H1 (cell line): Measurements from ENCODE around the gene LHX2. TPM values are rescaled to one million over a fixed set of nuclear protein-coding genes. Genes with fewer than 3 reads are reported as not detected.

ENCODE experiments used
- CTCF ChIA-PET: fragments of 300-600 bp; sonication (Branson Sonifier 250); formaldehyde crosslinking; loops from one replicate; lab custom pipeline; 2021; ENCODE audit not compliant: partially characterized antibody; lab: Charles Lee
- POLR2A ChIA-PET: fragments of 300-600 bp; sonication (Branson Sonifier 250); formaldehyde crosslinking; loops from one replicate; lab custom pipeline; 2021; ENCODE audit warnings: inconsistent platforms; ENCODE audit not compliant: partially characterized antibody; lab: Charles Lee
- DNase-seq, 2 experiments: peaks; one replicate each; pipeline versions ENCODE4 v3.0.0 to v3.0.0-alpha.2; 2010 to 2022; ENCODE audit warnings: low spot score in 2 of 2, low read depth in 1 of 2, mixed read lengths in 1 of 2
- FAIRE-seq: peaks from 2 replicates; lab custom pipeline; 2011; peaks lifted over from hg19 to GRCh38; lab: Jason Lieb, UNC
- H2AFZ ChIP-seq: 2 replicates; pipeline ENCODE4 v1.8.1; 2012; ENCODE audit warnings: low read length, inconsistent platforms
- H2AK5ac ChIP-seq: 2 replicates; pipeline ENCODE4 v1.6.1; 2013; ENCODE audit warnings: low read depth, low read length
- H2BK120ac ChIP-seq: replicated peaks from 2 replicates; pipeline ENCODE3; 2013; ENCODE audit warnings: low read depth, low read length, inconsistent platforms
- H2BK12ac ChIP-seq: 2 replicates; pipeline ENCODE4 v1.6.1; 2013; ENCODE audit warnings: low read depth, low read length
- H2BK15ac ChIP-seq: 2 replicates; pipeline ENCODE4 v1.6.1; 2013; ENCODE audit warnings: low read length
- H2BK20ac ChIP-seq: 2 replicates; pipeline ENCODE4 v1.6.1; 2013; ENCODE audit warnings: low read length
- H2BK5ac ChIP-seq: 2 replicates; pipeline ENCODE4 v1.6.1; 2013; ENCODE audit warnings: low read depth, low read length
- H3K14ac ChIP-seq: 2 replicates; pipeline ENCODE4 v1.6.1; 2013; ENCODE audit warnings: inconsistent platforms; ENCODE audit not compliant: insufficient read length
- H3K18ac ChIP-seq: 2 replicates; pipeline ENCODE4 v1.6.1; 2013; ENCODE audit warnings: low read length; ENCODE audit errors: extremely low read depth
- H3K23ac ChIP-seq: 2 replicates; pipeline ENCODE4 v1.6.1; 2013; ENCODE audit warnings: inconsistent platforms; ENCODE audit not compliant: insufficient read length
- H3K23me2 ChIP-seq: 2 replicates; pipeline ENCODE4 v1.6.1; 2013; ENCODE audit warnings: low read depth, low read length
- H3K27ac ChIP-seq: 2 replicates; pipeline ENCODE4 v1.6.1; 2011; ENCODE audit warnings: low read depth, low read length, inconsistent platforms
- H3K27me3 ChIP-seq, 4 experiments: replicated peaks in 1 of 4; 1 replicate in 1 of 4; 2 replicates in 3 of 4; pipeline versions ENCODE4 v1.6.1 to v1.8.1; 2011 to 2013; ENCODE audit warnings: low read length in 3 of 4, mild to moderate bottlenecking in 3 of 4, inconsistent platforms in 2 of 4, mixed read lengths in 2 of 4, moderate library complexity in 1 of 4; ENCODE audit not compliant: control insufficient read depth in 3 of 4, insufficient read depth in 3 of 4; ENCODE audit errors: extremely low read depth in 1 of 4
- H3K36me3 ChIP-seq, 4 experiments: 2 replicates each; pipeline versions ENCODE4 v1.6.1 to v1.8.1; 2011 to 2013; ENCODE audit warnings: mild to moderate bottlenecking in 4 of 4, low read length in 3 of 4, moderate library complexity in 2 of 4, control low read depth in 1 of 4, inconsistent platforms in 1 of 4; ENCODE audit not compliant: insufficient read depth in 4 of 4, control insufficient read depth in 2 of 4
- H3K4ac ChIP-seq: replicated peaks from 2 replicates; pipeline ENCODE3; 2013; ENCODE audit warnings: low read length, low read depth, mixed read lengths, inconsistent platforms; ENCODE audit not compliant: insufficient read length
- H3K4me1 ChIP-seq, 4 experiments: replicated peaks in 1 of 4; 1 replicate in 1 of 4; 2 replicates in 3 of 4; pipeline versions ENCODE4 v1.6.1 to v1.8.1; 2011 to 2013; ENCODE audit warnings: low read length in 3 of 4, inconsistent platforms in 2 of 4, mixed read lengths in 1 of 4; ENCODE audit not compliant: insufficient read depth in 4 of 4, control insufficient read depth in 3 of 4
- H3K4me2 ChIP-seq, 2 experiments: 2 replicates each; pipeline versions ENCODE4 v1.6.1 to v1.8.1; 2011 to 2013; ENCODE audit warnings: low read depth in 2 of 2, low read length in 2 of 2, control low read depth in 1 of 2, inconsistent platforms in 1 of 2, mild to moderate bottlenecking in 1 of 2; ENCODE audit not compliant: insufficient read depth in 1 of 2
- H3K4me3 ChIP-seq, 4 experiments: fragments of 200-600, 300-600 bp in 1 of 4; sonication (generic), shearing (Covaris generic), sonication (Bioruptor Twin) in 1 of 4; 2 replicates each; pipeline versions ENCODE4 v1.5.1 to v1.8.1; 2011 to 2016; ENCODE audit warnings: low read length in 4 of 4, low read depth in 3 of 4, control low read depth in 2 of 4, inconsistent platforms in 2 of 4, mild to moderate bottlenecking in 2 of 4, mixed read lengths in 1 of 4, moderate library complexity in 1 of 4; ENCODE audit not compliant: insufficient read depth in 2 of 4; ENCODE audit errors: extremely low read depth in 1 of 4
- H3K56ac ChIP-seq: replicated peaks from 2 replicates; pipeline ENCODE3; 2013; ENCODE audit warnings: low read depth, mild to moderate bottlenecking, mixed read lengths, low read length, inconsistent platforms; ENCODE audit not compliant: insufficient read length
- H3K79me1 ChIP-seq: 2 replicates; pipeline ENCODE4 v1.6.1; 2013; ENCODE audit warnings: low read depth, low read length, control low read depth
- H3K79me2 ChIP-seq, 2 experiments: 2 replicates each; pipeline versions ENCODE4 v1.6.1 to v1.8.1; 2012 to 2013; ENCODE audit warnings: low read length in 2 of 2, mild to moderate bottlenecking in 2 of 2, inconsistent platforms in 1 of 2; ENCODE audit not compliant: insufficient read depth in 2 of 2, control insufficient read depth in 1 of 2
- H3K9ac ChIP-seq, 4 experiments: replicated peaks in 1 of 4; 1 replicate in 1 of 4; 2 replicates in 3 of 4; pipeline versions ENCODE4 v1.6.1 to v1.8.1; 2011 to 2013; ENCODE audit warnings: low read depth in 3 of 4, low read length in 3 of 4, control low read depth in 2 of 4, mild to moderate bottlenecking in 2 of 4, moderate library complexity in 2 of 4, inconsistent platforms in 1 of 4; ENCODE audit errors: extremely low read depth in 1 of 4
- H3K9me3 ChIP-seq, 2 experiments: 2 replicates each; pipeline versions ENCODE4 v1.6.1 to v1.8.1; 2012 to 2013; ENCODE audit warnings: mild to moderate bottlenecking in 2 of 2, moderate library complexity in 2 of 2, control low read depth in 1 of 2, inconsistent platforms in 1 of 2, low read depth in 1 of 2, low read length in 1 of 2, mixed read lengths in 1 of 2; ENCODE audit not compliant: insufficient read depth in 2 of 2
- H4K20me1 ChIP-seq, 2 experiments: replicated peaks in 1 of 2; 2 replicates each; pipeline versions ENCODE3 to v1.8.1; 2011 to 2013; ENCODE audit warnings: inconsistent platforms in 2 of 2, low read length in 2 of 2, mild to moderate bottlenecking in 1 of 2; ENCODE audit not compliant: insufficient read depth in 2 of 2, control insufficient read depth in 1 of 2
- H4K5ac ChIP-seq: 2 replicates; pipeline ENCODE4 v1.6.1; 2013; ENCODE audit warnings: low read length, low read depth, mixed read lengths, inconsistent platforms; ENCODE audit not compliant: insufficient read length
- H4K8ac ChIP-seq: 2 replicates; pipeline ENCODE4 v1.8.0; 2013; ENCODE audit warnings: mild to moderate bottlenecking, moderate library complexity, low read length, inconsistent platforms; ENCODE audit not compliant: insufficient read depth; ENCODE audit errors: extremely low read depth
- H4K91ac ChIP-seq: replicated peaks from 2 replicates; pipeline ENCODE3; 2013; ENCODE audit warnings: low read length, mixed read lengths, inconsistent platforms; ENCODE audit not compliant: insufficient read length
- ATF3 ChIP-seq: IDR thresholded peaks from 2 replicates; pipeline ENCODE4 v1.6.1; 2011; ENCODE audit warnings: low read depth, mild to moderate bottlenecking, low read length; ENCODE audit not compliant: insufficient read depth
- CBX5 ChIP-seq: fragments of 300-800, 300-1000 bp; sonication (generic); IDR thresholded peaks from 2 replicates; pipeline ENCODE4 v1.7.1; 2016; ENCODE audit warnings: antibody characterized with exemption, low read length, low read depth
- CBX8 ChIP-seq: fragments of 300-800, 300-1000 bp; sonication (generic); IDR thresholded peaks from 2 replicates; pipeline ENCODE4 v1.7.1; 2016; ENCODE audit warnings: low read depth, low read length, borderline replicate concordance
- EP300 ChIP-seq, 2 experiments: IDR thresholded peaks; 1 replicate in 1 of 2; 2 replicates in 1 of 2; pipeline ENCODE4 v1.6.1; 2011 to 2012; ENCODE audit warnings: low read depth in 2 of 2, low read length in 2 of 2, mild to moderate bottlenecking in 2 of 2, borderline replicate concordance in 1 of 2, inconsistent platforms in 1 of 2, moderate library complexity in 1 of 2
- POLR2A ChIP-seq, 2 experiments: IDR thresholded peaks; 1 replicate in 1 of 2; 2 replicates in 1 of 2; pipeline ENCODE4 v1.6.1; 2011; ENCODE audit warnings: low read depth in 2 of 2, low read length in 2 of 2, mild to moderate bottlenecking in 2 of 2; ENCODE audit errors: control extremely low read depth in 1 of 2
- WGBS, 2 experiments: shearing (Covaris generic) in 1 of 2; methylation state at CpG; one replicate each; pipeline versions ENCODE4 v1.1.6 to v1.1.7; 2013 to 2015; ENCODE audit warnings: low lambda C conversion rate in 2 of 2, mixed read lengths in 2 of 2, inconsistent platforms in 1 of 2, low coverage in 1 of 2, missing lambda C conversion rate in 1 of 2; ENCODE audit not compliant: insufficient replicate concordance in 2 of 2, insufficient coverage in 1 of 2, insufficient read length in 1 of 2; ENCODE audit errors: extremely low coverage in 1 of 2, missing lambda C conversion rate in 1 of 2; 5-methylcytosine and 5-hydroxymethylcytosine counted together
- polyA plus RNA-seq, 7 experiments: library from polyadenylated mRNA; depleted of rRNA in 3 of 7; stranded (reverse) in 5 of 7; unstranded in 2 of 7; fragments of >200 nt in 5 of 7; fragments of 200-250 nt in 2 of 7; gene quantifications; 1 replicate in 5 of 7; 2 replicates in 1 of 7; 4 replicates in 1 of 7; pipeline versions ENCODE4 v1.2.1 to v1.2.3, GENCODE V29; 2011 to 2013; ENCODE audit warnings: missing spikeins in 2 of 7, mixed read lengths in 2 of 7
- total RNA-seq: library from RNA; stranded (reverse); fragmentation: NEBNext Ultra II Directional; extraction: Animal tissue kit (Norgen Biotek cat#: 25700); gene quantifications from 2 replicates; pipeline ENCODE4 v1.2.1, GENCODE V29; 2021

Gene LHX2
- total and polyA plus RNA-seq, 2 of the 8 experiments (the other 6 are each of a cell fraction or from before 2014, with no cell fraction given), result 0.11 to 0.86 TPM

GRCh38 chr9:124054582-124055227, 43.1 kb downstream of the LHX2 start:
- TF ChIP-seq ATF3 (no peak), POLR2A (IDR thresholded peaks at IDR 0.05; ENCODE audit: control extremely low read depth in 1 of 2, low read depth in 2 of 2, low read length in 2 of 2) (no peak), EP300 (IDR thresholded peaks at IDR 0.05; ENCODE audit: borderline replicate concordance in 1 of 2, low read depth in 2 of 2, low read length in 2 of 2) (no peak), CBX8 (no peak), CBX5 (no peak)
- no peak overlapping the region for H2BK20ac ChIP-seq
- no peak for FAIRE-seq

More at GRCh38 chr9:124054582-124055227, 43.1 kb downstream of the LHX2 start:
- Histone ChIP-seq H4K8ac (no peak overlapping the region), H3K4me3 (no peak overlapping the region), H3K9me3 (no peaks in the 10 kb centered on the region), H3K36me3 (no peaks in the 10 kb centered on the region), H2BK15ac (no peak overlapping the region), H2AK5ac (no peak overlapping the region), H3K56ac (no peak overlapping the region), H4K91ac (no peak overlapping the region), H3K79me2 (no peaks in the 10 kb centered on the region), H3K23ac (no peak overlapping the region), H3K4me2 (no peak overlapping the region), H2BK120ac (no peak overlapping the region), H3K27me3 (no peaks in the 10 kb centered on the region), H3K23me2 (no peaks in the 10 kb centered on the region), H2BK5ac (no peak overlapping the region), H2AFZ (peak overlapping the region; percentile 58), H2BK12ac (no peak overlapping the region), H4K20me1 (peaks cover 1% of the 10 kb centered on the region in 2 experiments), H3K27ac (no peak overlapping the region), H4K5ac (no peak overlapping the region), H3K4me1 (peaks cover 0 to 2% (median 0%) of the 10 kb centered on the region in 4 experiments; a peak in 2 of 7 replicates), H3K9ac (no peak overlapping the region; a peak in 1 of 7 replicates), H3K18ac (peak overlapping the region; percentile 38; the same call in 1 of the 2 replicates), H3K14ac (no peak overlapping the region), H3K79me1 (no peaks in the 10 kb centered on the region), H3K4ac (no peak overlapping the region)
- no peak for DNase-seq
- 83% methylated on average over 7 of the region's 7 CpGs; no CpG with 5 or more reads in 1 of the 2 experiments for WGBS, 2 experiments
- CTCF ChIA-PET, result interaction anchor here (1.0 to 2.6 kb wide), 4 partner anchors 14 to 655 kb away, joined by 3 to 9 read pairs (median 6); no protein-coding TSS in a partner anchor
- POLR2A ChIA-PET, result interaction anchor here (0.6 kb wide), 1 partner anchor 128 kb away, joined by 3 read pairs; no protein-coding TSS in a partner anchor
